PC-9 (cell line): ENCODE results near the gene MRPL16. TPM values are rescaled to one million over a fixed set of nuclear protein-coding genes. Genes with fewer than 3 reads are reported as not detected.
A peak's percentile ranks its signal among the peaks of the same experiment; 100 is the strongest.
"Not testable (repeated sequence)": the region's sequence is repeated elsewhere in the genome, so short reads cannot be mapped to it uniquely, and the experiment has no call there.

Source experiments
- BruUV-seq: library from RNA; stranded (reverse); fragments of 400-500 nt; replicated peaks from 2 replicates; lab custom pipeline; 2021; lab: Mats Ljungman, UMichigan
- CTCF ChIA-PET: fragments of 300-600 bp; sonication (Branson Sonifier 250); formaldehyde crosslinking; loops from one replicate; lab custom pipeline; 2022; ENCODE audit warnings: antibody characterized with exemption; lab: Charles Lee
- POLR2A ChIA-PET: fragments of 300-600 bp; sonication (Branson Sonifier 250); formaldehyde crosslinking; loops from one replicate; lab custom pipeline; 2022; ENCODE audit warnings: antibody characterized with exemption; ENCODE audit not compliant: unreplicated experiment; lab: Charles Lee
- DNase-seq, 2 experiments: peaks; one replicate each; pipeline versions ENCODE4 v3.0.0 to v3.0.0-alpha.2; 2015 to 2022; ENCODE audit warnings: mixed read lengths in 1 of 2
- H2AFZ ChIP-seq: fragments of 200-600 bp; sonication (generic); 2 replicates; pipeline ENCODE4 v1.8.1; 2017; ENCODE audit warnings: antibody characterized with exemption
- H3F3A ChIP-seq: fragments of 200-600 bp; sonication (generic); 2 replicates; pipeline ENCODE4 v1.8.1; 2017; ENCODE audit warnings: antibody characterized with exemption, mild to moderate bottlenecking, low read depth; ENCODE audit not compliant: insufficient read depth
- H3K27ac ChIP-seq: fragments of 200-600 bp; sonication (generic); 2 replicates; pipeline ENCODE4 v1.6.1; 2016; ENCODE audit warnings: mixed run types
- H3K27me3 ChIP-seq: fragments of 200-600 bp; sonication (generic); 2 replicates; pipeline ENCODE4 v1.6.1; 2016; ENCODE audit warnings: low read depth, mixed run types; ENCODE audit not compliant: insufficient read depth
- H3K36me3 ChIP-seq: fragments of 200-600 bp; sonication (generic); 2 replicates; pipeline ENCODE4 v1.6.1; 2016; ENCODE audit warnings: low read depth, mixed run types
- H3K4me1 ChIP-seq: fragments of 200-600 bp; sonication (generic); replicated peaks from 2 replicates; pipeline ENCODE4 v1.6.1; 2016; ENCODE audit warnings: mixed run types; ENCODE audit not compliant: insufficient read depth
- H3K4me2 ChIP-seq: fragments of 200-600 bp; sonication (generic); 2 replicates; pipeline ENCODE4 v1.6.1; 2017; ENCODE audit warnings: mixed run types
- H3K4me3 ChIP-seq: fragments of 200-600 bp; sonication (generic); 2 replicates; pipeline ENCODE4 v1.6.1; 2016; ENCODE audit warnings: mixed run types
- H3K79me2 ChIP-seq: fragments of 200-600 bp; sonication (generic); 2 replicates; pipeline ENCODE4 v1.6.1; 2017; ENCODE audit warnings: low read depth, mixed run types
- H3K9me2 ChIP-seq: fragments of 200-600 bp; sonication (generic); 2 replicates; pipeline ENCODE4 v1.8.1; 2017; ENCODE audit warnings: mild to moderate bottlenecking; ENCODE audit not compliant: insufficient read depth
- H3K9me3 ChIP-seq: fragments of 200-600 bp; sonication (generic); 2 replicates; pipeline ENCODE4 v1.8.1; 2016; ENCODE audit warnings: low read depth; ENCODE audit not compliant: insufficient read depth
- H4K20me1 ChIP-seq: fragments of 200-600 bp; sonication (generic); 2 replicates; pipeline ENCODE4 v1.8.1; 2017; ENCODE audit not compliant: insufficient read depth
- CTCF ChIP-seq: fragments of 200-600 bp; sonication (generic); conservative IDR thresholded peaks from 2 replicates; pipeline ENCODE4 v1.6.1; 2017; ENCODE audit warnings: mixed run types, antibody characterized with exemption, mild to moderate bottlenecking, moderate library complexity
- EZH2 ChIP-seq: fragments of 200-600 bp; sonication (generic); IDR thresholded peaks from 2 replicates; pipeline ENCODE4 v1.8.0; 2017; ENCODE audit warnings: antibody characterized with exemption, low read depth
- intact Hi-C: fragments of 100-400 bp; cut with micrococcal nuclease; formaldehyde crosslinking; loops from one replicate; pipeline ENCODE4 v1.10.0; 2022; ENCODE audit not compliant: unreplicated experiment
- total RNA-seq: library from RNA; stranded (reverse); gene quantifications from 2 replicates; pipeline ENCODE4 v1.2.3, GENCODE V29; 2021

Gene MRPL16
- total RNA-seq, 1 experiment from 2014 or later, result 64.7 TPM

GRCh38 chr11:59822989-59823566 is 12.5 kb upstream of the MRPL16 start:
- no peak overlapping the region for H3K4me3 ChIP-seq
- DNase-seq, result peak; percentile 37 to 62
- H3F3A ChIP-seq, result no peaks in the 10 kb centered on the region
- POLR2A ChIA-PET, result interaction anchor here (0.6 kb wide), 1 partner anchor 283 kb away, joined by 7 read pairs; no protein-coding TSS in a partner anchor
- TF ChIP-seq EZH2 (no peak), CTCF (peak; percentile 85)
- no peaks in the 10 kb centered on the region for H3K4me1 ChIP-seq
- H3K4me2 ChIP-seq, result peak overlapping the region; percentile 48; the same call in 1 of the 2 replicates
- no peaks in the 10 kb centered on the region for H3K79me2 ChIP-seq
- no peaks in the 10 kb centered on the region for H4K20me1 ChIP-seq
- H3K27me3 ChIP-seq, result no peaks in the 10 kb centered on the region
- no peaks in the 10 kb centered on the region for H3K36me3 ChIP-seq
- H3K9me2 ChIP-seq, result no peaks in the 10 kb centered on the region; the same call in 1 of the 2 replicates
- H3K9me3 ChIP-seq, result no peaks in the 10 kb centered on the region
- CTCF ChIA-PET, result interaction anchor here (0.7 to 1.0 kb wide), 2 partner anchors 96 to 97 kb away, joined by 5 to 11 read pairs; no protein-coding TSS in a partner anchor
- intact Hi-C loops, result loop anchor here (1.0 to 10.0 kb wide), 5 partner anchors 96 to 429 kb away; no protein-coding TSS in a partner anchor
- peak overlapping the region; percentile 45; the same call in 1 of the 2 replicates for H2AFZ ChIP-seq
- BruUV-seq, result no TSS peak
- no peak overlapping the region for H3K27ac ChIP-seq

- Histone ChIP-seq H3K4me3 (no peak overlapping the region), H3K27me3 (no peaks in the 10 kb centered on the region), H2AFZ (no peak overlapping the region), H3K9me2 (no peaks in the 10 kb centered on the region), H3K27ac (no peak overlapping the region), H3K9me3 (no peaks in the 10 kb centered on the region), H3K4me2 (no peak overlapping the region), H3F3A (no peaks in the 10 kb centered on the region), H4K20me1 (no peaks in the 10 kb centered on the region), H3K36me3 (no peaks in the 10 kb centered on the region), H3K79me2 (no peaks in the 10 kb centered on the region), H3K4me1 (no peaks in the 10 kb centered on the region)
- CTCF ChIA-PET, result no interaction called here
- BruUV-seq, result no TSS peak
- DNase-seq, result no peak
- POLR2A ChIA-PET, result no interaction called here
- intact Hi-C loops, result loop anchor here (5.0 kb wide), 1 partner anchor 776 kb away; no protein-coding TSS in a partner anchor
- no peak for TF ChIP-seq EZH2
- no peak for TF ChIP-seq CTCF
Observed at GRCh38 chr11:59818572-59818971, 8.0 kb upstream of the MRPL16 start.

GRCh38 chr11:59816434-59816833 is 5.9 kb upstream of the MRPL16 start:
- H3K4me1 ChIP-seq, H3K27ac ChIP-seq, H3K79me2 ChIP-seq, H4K20me1 ChIP-seq, H3K9me3 ChIP-seq, H3K4me2 ChIP-seq, POLR2A ChIA-PET, H3K36me3 ChIP-seq, H3K27me3 ChIP-seq, DNase-seq, H3K9me2 ChIP-seq, H3K4me3 ChIP-seq, H3F3A ChIP-seq, BruUV-seq, H2AFZ ChIP-seq: not testable (repeated sequence)
- CTCF ChIA-PET, result interaction anchor here (0.6 to 2.4 kb wide), 2 partner anchors 8 to 102 kb away, joined by 4 to 10 read pairs; no protein-coding TSS in a partner anchor
- intact Hi-C loops, result loop anchor here (5.0 kb wide), 1 partner anchor 774 kb away; no protein-coding TSS in a partner anchor
